ENCODE data around the gene PFDN2. TPM values are rescaled to one million over a fixed set of nuclear protein-coding genes. Genes with fewer than 3 reads are reported as not detected.

The PFDN2 gene
- total RNA-seq, 1 donor from 2014 or later, result 43.8 TPM

DNA sequence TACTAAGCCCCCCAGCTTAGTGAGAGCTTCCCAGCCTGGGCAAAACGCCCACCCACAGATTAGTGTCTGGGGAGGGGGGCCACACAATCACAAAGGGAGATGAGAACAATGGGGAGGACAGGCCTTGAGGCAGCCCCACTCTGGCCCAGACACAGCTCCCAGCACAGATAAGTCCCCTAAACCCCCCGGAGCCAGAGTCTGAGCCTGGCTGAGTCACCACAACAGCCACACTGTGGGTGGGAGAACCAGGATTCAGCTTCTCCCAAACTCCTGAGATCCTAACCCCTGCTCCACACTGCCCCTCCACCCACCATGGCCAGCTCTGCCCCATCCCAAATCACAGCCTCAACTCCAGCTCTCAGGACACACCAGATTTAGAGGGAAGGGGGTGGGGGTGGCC lies 32.7 kb downstream of the PFDN2 start:
- POLR2A ChIA-PET, result interaction anchor here (0.6 to 0.7 kb wide), 2 partner anchors 11 to 37 kb away, joined by 4 to 5 read pairs; no protein-coding TSS in a partner anchor
- no peak for ATAC-seq (ENCODE audit: low read depth)
- intact Hi-C loops (cut with micrococcal nuclease), result no loop called here

GRCh38 chr1:161084597-161084988 lies 33.2 kb downstream of the PFDN2 start:
- intact Hi-C loops (cut with micrococcal nuclease), result no loop called here
- no peak overlapping the region for H3K4me3 Mint-ChIP-seq
- ATAC-seq (ENCODE audit: low read depth), result no peak
- peaks cover 2% of the 10 kb centered on the region for H3K27me3 Mint-ChIP-seq
- no peak overlapping the region for H3K27ac Mint-ChIP-seq
- no peaks in the 10 kb centered on the region for H3K4me1 Mint-ChIP-seq
- ChIA-PET POLR2A (interaction anchor here (0.6 kb wide), 1 partner anchor 221 kb away, joined by 6 read pairs; no protein-coding TSS in a partner anchor), CTCF (no interaction called here)
- H3K36me3 Mint-ChIP-seq (ENCODE audit: low read depth), result no peaks in the 10 kb centered on the region
- no peaks in the 10 kb centered on the region for H3K9me3 Mint-ChIP-seq
- DNase-seq, result no peak
- no peak for TF ChIP-seq CTCF (IDR thresholded peaks at IDR 0.05)

More for the DNA sequence above, 32.7 kb downstream of the PFDN2 start:
- CTCF ChIA-PET, result no interaction called here
- Mint-ChIP-seq H3K27me3 (peaks cover 2% of the 10 kb centered on the region), H3K4me3 (no peak overlapping the region), H3K27ac (no peak overlapping the region), H3K9me3 (no peaks in the 10 kb centered on the region), H3K4me1 (no peaks in the 10 kb centered on the region), H3K36me3 (ENCODE audit: low read depth) (no peaks in the 10 kb centered on the region)
- DNase-seq, result no peak
- no peak for TF ChIP-seq CTCF (IDR thresholded peaks at IDR 0.05)

- Mint-ChIP-seq H3K36me3 (ENCODE audit: low read depth) (no peaks in the 10 kb centered on the region), H3K27me3 (peaks cover 4% of the 10 kb centered on the region), H3K9me3 (no peaks in the 10 kb centered on the region), H3K4me3 (no peak overlapping the region), H3K4me1 (no peaks in the 10 kb centered on the region), H3K27ac (no peak overlapping the region)
- TF ChIP-seq CTCF (IDR thresholded peaks at IDR 0.05), result no peak
- intact Hi-C loops (cut with micrococcal nuclease), result no loop called here
- DNase-seq, result no peak
- CTCF ChIA-PET, result no interaction called here
- POLR2A ChIA-PET, result interaction anchor here (0.6 kb wide), 1 partner anchor 220 kb away, joined by 6 read pairs; no protein-coding TSS in a partner anchor
- ATAC-seq (ENCODE audit: low read depth), result no peak
These were observed 33.9 kb downstream of the PFDN2 start for GRCh38 chr1:161083748-161084596.

DNA sequence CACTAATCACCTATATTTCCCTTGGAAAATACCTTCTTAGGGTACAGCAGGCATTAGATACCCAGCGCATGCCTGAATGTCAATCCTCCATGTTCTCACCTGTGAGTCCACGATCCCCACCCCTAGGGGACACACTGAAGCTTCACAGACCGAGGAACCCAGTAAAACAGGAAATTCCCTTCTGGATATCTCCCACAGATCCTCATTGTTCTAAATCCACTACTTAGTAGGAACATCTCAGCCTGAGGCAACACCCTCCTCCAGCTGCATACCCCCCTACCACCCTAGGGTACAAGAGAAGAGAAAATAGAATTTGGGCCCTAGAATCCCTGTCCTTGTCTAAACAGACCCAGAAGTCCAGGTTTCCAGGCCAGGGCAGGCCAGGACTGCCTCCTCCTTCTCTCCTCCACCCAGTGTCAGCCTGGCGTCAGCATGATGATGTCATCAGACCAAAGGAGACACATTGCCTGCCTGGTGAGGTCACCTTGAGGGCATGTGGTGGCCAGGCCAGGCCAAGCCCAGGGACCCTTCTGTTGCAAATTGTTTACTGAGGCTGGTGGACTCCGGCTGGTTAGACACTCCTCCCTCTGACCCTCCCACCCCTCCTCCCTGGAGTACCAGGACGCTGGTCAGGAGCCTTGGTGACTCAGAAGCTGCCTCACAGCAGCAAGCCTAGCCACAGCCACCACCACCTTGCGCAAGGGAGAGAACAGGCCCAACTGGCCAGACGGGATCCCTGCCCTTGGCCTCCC lies 34.7 kb downstream of the PFDN2 start:
- Mint-ChIP-seq H3K36me3 (ENCODE audit: low read depth) (no peaks in the 10 kb centered on the region), H3K4me3 (no peak overlapping the region), H3K27ac (no peak overlapping the region), H3K9me3 (no peaks in the 10 kb centered on the region), H3K27me3 (peaks cover 4% of the 10 kb centered on the region), H3K4me1 (no peaks in the 10 kb centered on the region)
- ATAC-seq (ENCODE audit: low read depth), result no peak
- CTCF ChIA-PET, result no interaction called here
- TF ChIP-seq CTCF (IDR thresholded peaks at IDR 0.05), result no peak
- DNase-seq, result no peak
- intact Hi-C loops (cut with micrococcal nuclease), result no loop called here
- POLR2A ChIA-PET, result no interaction called here

DNA sequence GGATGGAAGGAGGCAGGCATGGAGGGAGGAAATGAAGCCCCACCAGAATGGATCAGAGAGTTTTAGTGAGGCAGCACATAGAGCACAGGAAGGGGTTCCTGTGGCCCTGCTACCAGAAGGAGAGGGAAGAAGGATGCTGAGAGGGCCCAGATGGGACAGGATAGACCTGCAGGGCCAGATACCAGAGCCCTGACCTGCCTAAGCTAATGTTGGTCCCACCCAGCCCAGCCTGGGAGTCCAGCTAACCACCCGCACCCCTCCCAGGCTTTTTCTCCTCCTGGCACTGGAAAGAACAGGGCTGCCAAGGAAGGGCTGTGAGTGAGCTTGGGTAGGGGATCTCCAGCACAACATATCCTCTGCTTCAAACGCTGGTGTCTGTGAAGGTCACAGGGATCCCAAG lies 35.4 kb downstream of the PFDN2 start:
- Mint-ChIP-seq H3K36me3 (ENCODE audit: low read depth) (no peaks in the 10 kb centered on the region), H3K4me3 (no peak overlapping the region), H3K27me3 (peaks cover 4% of the 10 kb centered on the region), H3K27ac (no peak overlapping the region), H3K4me1 (no peaks in the 10 kb centered on the region), H3K9me3 (no peaks in the 10 kb centered on the region)
- ChIA-PET POLR2A (no interaction called here), CTCF (interaction anchor here (1.3 kb wide), 1 partner anchor 14 kb away, joined by 3 read pairs; no protein-coding TSS in a partner anchor)
- ATAC-seq (ENCODE audit: low read depth) (no peak), DNase-seq (no peak)
- TF ChIP-seq CTCF (IDR thresholded peaks at IDR 0.05), result no peak
- intact Hi-C loops (cut with micrococcal nuclease), result no loop called here
